ENCODE results near the gene ZDHHC3. TPM values are rescaled to one million over a fixed set of nuclear protein-coding genes. Genes with fewer than 3 reads are reported as not detected.

The ZDHHC3 gene
- total RNA-seq, 1 donor from 2014 or later = 40.3 TPM

DNA sequence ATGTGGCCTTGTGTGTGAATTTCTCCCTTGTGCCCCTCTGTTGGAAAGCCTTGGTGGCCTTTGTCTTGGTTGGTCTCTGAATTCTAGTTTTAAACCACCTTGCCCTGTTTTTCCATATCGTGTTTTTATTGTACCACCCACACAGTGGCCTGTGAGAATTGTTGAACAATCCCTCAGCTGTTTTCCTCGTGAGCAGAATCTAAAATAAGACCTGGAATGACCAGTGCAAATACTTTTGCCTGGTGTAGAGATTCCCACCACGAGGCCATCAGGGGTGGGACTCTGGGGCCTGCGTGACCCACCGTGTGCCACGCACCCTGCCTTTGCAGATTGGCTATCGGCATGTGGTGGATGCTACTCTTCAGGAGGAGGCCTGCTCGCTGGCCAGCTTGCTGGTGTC, 31.1 kb upstream of the ZDHHC3 start:
- Mint-ChIP-seq H3K27ac (no peak overlapping the region), H3K9me3 (peaks cover 7% of the 10 kb centered on the region), H3K36me3 (ENCODE audit: low read depth) (peaks cover 83% of the 10 kb centered on the region), H3K27me3 (ENCODE audit: low read depth) (no peaks in the 10 kb centered on the region), H3K4me1 (ENCODE audit: low read depth) (peaks cover 16% of the 10 kb centered on the region), H3K4me3 (ENCODE audit: low read depth) (no peak overlapping the region)
- intact Hi-C loops (cut with micrococcal nuclease) = no loop called here
- no peak for DNase-seq (ENCODE audit: low spot score)

DNA sequence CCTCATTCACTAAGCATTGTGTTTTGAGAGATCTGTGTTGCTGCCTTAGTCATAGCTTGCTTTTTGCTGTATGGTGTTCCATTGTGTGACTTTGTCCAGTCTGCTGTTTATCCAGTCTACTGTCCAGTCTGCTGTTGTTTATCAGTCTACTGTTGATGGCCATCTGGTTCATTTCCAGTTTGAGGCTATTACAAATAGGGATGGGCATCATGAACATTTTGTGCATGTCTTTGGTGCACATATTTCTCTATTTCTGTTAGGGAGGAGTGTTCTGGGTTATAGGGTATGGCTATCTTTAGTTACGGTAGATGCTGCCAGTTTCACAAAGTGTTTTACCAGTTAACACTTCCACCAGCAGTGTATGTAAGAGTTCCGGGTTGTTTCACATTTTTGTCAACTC, 27.9 kb upstream of the ZDHHC3 start:
- Mint-ChIP-seq H3K36me3 (ENCODE audit: low read depth) (peaks cover 83% of the 10 kb centered on the region), H3K27ac (no peak overlapping the region), H3K9me3 (peaks cover 7% of the 10 kb centered on the region), H3K4me1 (ENCODE audit: low read depth) (peaks cover 15% of the 10 kb centered on the region), H3K27me3 (ENCODE audit: low read depth) (no peaks in the 10 kb centered on the region), H3K4me3 (ENCODE audit: low read depth) (no peak overlapping the region)
- intact Hi-C loops (cut with micrococcal nuclease) = no loop called here
- no peak for DNase-seq (ENCODE audit: low spot score)

DNA sequence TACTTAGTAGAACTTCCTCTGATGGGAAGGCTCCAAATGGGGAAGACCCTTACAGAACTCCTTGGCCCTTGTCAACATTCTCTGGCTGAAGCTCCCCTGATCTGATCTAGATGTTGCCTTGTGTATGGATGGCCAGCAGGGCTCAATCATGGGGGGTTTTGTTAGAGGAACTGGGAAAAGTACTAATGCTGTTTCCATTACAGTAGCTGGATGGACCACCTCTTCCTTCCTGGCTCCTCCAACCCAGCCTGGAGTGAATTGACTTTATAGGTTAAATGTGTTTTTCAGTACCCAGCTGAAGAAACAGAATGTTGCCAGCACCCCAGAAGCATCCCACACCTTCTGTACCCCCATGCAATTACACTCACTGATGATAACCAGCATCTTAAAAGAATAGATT, 27.4 kb upstream of the ZDHHC3 start:
- no peak for DNase-seq (ENCODE audit: low spot score)
- Mint-ChIP-seq H3K4me3 (ENCODE audit: low read depth) (no peak overlapping the region), H3K4me1 (ENCODE audit: low read depth) (peaks cover 15% of the 10 kb centered on the region), H3K27ac (no peak overlapping the region), H3K9me3 (peaks cover 7% of the 10 kb centered on the region), H3K36me3 (ENCODE audit: low read depth) (peaks cover 83% of the 10 kb centered on the region), H3K27me3 (ENCODE audit: low read depth) (no peaks in the 10 kb centered on the region)
- intact Hi-C loops (cut with micrococcal nuclease) = no loop called here

DNA sequence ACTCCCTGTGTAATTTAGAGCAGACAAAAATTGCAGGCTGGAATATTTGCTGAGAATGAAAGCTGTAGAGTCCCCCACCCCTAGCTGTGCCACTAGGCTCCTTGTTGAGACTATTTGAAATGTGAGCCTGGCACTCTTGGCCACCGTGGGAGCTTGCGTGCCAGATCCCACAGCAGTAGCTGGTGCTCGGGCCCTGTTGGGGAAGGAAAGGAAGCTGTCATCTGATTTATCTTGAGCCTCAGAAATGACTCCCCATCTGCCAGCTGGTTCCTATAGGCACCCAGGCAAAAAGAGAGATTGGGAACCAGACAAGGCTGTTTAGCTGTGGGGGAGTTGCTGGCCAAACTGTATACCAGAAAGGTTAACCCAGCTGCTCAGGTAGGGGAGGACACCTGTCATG, 26.7 kb upstream of the ZDHHC3 start:
- no peak for DNase-seq (ENCODE audit: low spot score)
- peaks cover 15% of the 10 kb centered on the region for H3K4me1 Mint-ChIP-seq (ENCODE audit: low read depth)
- H3K4me3 Mint-ChIP-seq (ENCODE audit: low read depth) = no peak overlapping the region
- H3K27me3 Mint-ChIP-seq (ENCODE audit: low read depth) = no peaks in the 10 kb centered on the region
- H3K9me3 Mint-ChIP-seq = peaks cover 7% of the 10 kb centered on the region
- H3K36me3 Mint-ChIP-seq (ENCODE audit: low read depth) = peaks cover 82% of the 10 kb centered on the region
- intact Hi-C loops (cut with micrococcal nuclease) = no loop called here
- no peak overlapping the region for H3K27ac Mint-ChIP-seq

DNA sequence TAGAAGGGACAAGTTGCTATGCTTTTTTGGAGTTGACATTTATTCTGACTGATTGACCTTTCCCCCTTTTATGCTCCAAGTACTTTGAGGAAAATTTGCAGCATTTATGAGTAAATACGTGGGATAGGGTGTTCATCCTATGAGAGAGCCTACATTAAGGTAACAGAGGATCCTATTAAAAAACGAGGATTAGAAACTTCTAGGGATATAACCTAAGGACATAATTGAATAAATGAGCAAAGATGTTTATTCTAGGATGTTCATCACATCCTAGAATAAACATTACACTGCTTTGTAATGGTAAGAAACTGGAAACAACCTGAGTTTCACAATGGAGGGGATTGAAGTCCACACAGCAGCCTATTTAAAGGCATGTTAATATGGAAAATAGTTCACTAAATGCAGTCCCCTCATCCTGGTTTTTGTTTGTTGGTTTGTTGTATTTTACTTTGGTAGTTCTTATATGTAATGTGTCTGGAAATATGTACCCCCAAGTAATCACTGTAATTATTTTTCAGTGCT, 26.2 kb upstream of the ZDHHC3 start:
- Mint-ChIP-seq H3K9me3 (peaks cover 7% of the 10 kb centered on the region), H3K27me3 (ENCODE audit: low read depth) (no peaks in the 10 kb centered on the region), H3K4me1 (ENCODE audit: low read depth) (peaks cover 15% of the 10 kb centered on the region), H3K4me3 (ENCODE audit: low read depth) (no peak overlapping the region), H3K27ac (no peak overlapping the region), H3K36me3 (ENCODE audit: low read depth) (peaks cover 81% of the 10 kb centered on the region)
- DNase-seq (ENCODE audit: low spot score) = no peak
- intact Hi-C loops (cut with micrococcal nuclease) = no loop called here

DNA sequence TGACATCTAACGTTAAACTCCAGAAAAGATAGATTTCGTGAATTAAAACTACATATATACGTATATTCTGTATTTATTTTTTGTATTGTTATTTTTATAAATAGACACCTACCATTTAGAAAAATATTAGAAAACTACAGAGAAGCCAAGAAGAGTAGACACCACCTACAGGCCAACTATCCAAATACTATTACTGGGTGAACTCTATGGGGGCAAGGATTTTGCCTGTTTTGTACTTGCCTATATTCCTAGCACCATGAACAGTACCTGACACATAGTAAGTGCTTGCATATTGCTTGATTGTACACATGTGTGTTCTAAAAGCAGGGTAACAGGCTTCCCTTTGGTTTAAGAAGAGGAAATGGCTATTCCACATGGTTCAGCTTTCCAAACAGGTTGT, 25.8 kb upstream of the ZDHHC3 start:
- Mint-ChIP-seq H3K4me1 (ENCODE audit: low read depth) (peaks cover 14% of the 10 kb centered on the region), H3K36me3 (ENCODE audit: low read depth) (peaks cover 81% of the 10 kb centered on the region), H3K27me3 (ENCODE audit: low read depth) (no peaks in the 10 kb centered on the region), H3K4me3 (ENCODE audit: low read depth) (no peak overlapping the region), H3K9me3 (peaks cover 7% of the 10 kb centered on the region), H3K27ac (no peak overlapping the region)
- intact Hi-C loops (cut with micrococcal nuclease) = no loop called here
- DNase-seq (ENCODE audit: low spot score) = no peak

DNA sequence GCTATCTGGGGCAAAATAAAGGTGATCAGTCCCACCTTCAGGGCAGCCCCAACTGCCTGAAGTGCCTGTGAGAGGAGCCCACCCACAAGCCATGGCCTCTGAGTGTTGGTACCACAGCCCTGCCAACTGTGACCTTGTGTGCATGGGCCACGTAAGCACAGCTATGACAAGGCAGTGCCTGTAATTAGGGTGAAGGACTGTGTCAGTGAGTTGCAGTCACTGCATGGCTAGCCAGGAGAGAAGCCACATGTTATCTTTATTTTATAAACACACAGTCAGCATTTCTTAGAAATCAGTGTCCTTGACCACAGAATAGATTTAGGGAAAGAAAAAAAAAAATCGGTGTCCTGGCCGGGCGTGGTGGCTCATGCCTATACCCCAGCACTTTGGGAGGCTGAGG, 24.8 kb upstream of the ZDHHC3 start:
- Mint-ChIP-seq H3K36me3 (ENCODE audit: low read depth) (peaks cover 86% of the 10 kb centered on the region), H3K9me3 (peaks cover 7% of the 10 kb centered on the region), H3K27me3 (ENCODE audit: low read depth) (no peaks in the 10 kb centered on the region), H3K4me3 (ENCODE audit: low read depth) (no peak overlapping the region), H3K27ac (no peak overlapping the region), H3K4me1 (ENCODE audit: low read depth) (peaks cover 23% of the 10 kb centered on the region)
- intact Hi-C loops (cut with micrococcal nuclease) = no loop called here
- DNase-seq (ENCODE audit: low spot score) = no peak

DNA sequence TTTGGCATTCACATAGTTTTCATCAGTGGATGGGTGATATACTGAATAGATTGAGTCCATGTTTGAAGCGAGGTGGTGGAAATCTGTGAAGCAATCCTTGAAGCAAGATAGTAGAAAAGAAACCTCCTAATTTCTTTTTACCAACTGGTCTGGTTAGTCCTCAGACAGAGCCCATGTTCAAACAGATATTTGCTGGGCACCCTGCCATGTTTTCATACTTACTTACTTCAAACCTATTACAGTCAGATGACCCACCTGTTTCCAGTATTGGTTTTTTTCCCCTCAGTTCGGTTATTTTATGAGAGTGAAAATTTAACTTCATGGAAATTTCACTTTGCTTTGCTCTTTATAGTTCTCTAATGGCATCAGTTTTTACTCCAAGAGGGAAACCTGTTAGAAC, 23.8 kb upstream of the ZDHHC3 start:
- Mint-ChIP-seq H3K4me1 (ENCODE audit: low read depth) (peaks cover 18% of the 10 kb centered on the region), H3K27ac (no peak overlapping the region), H3K27me3 (ENCODE audit: low read depth) (no peaks in the 10 kb centered on the region), H3K36me3 (ENCODE audit: low read depth) (peaks cover 78% of the 10 kb centered on the region), H3K4me3 (ENCODE audit: low read depth) (no peak overlapping the region), H3K9me3 (peaks cover 2% of the 10 kb centered on the region)
- intact Hi-C loops (cut with micrococcal nuclease) = no loop called here
- no peak for DNase-seq (ENCODE audit: low spot score)

DNA sequence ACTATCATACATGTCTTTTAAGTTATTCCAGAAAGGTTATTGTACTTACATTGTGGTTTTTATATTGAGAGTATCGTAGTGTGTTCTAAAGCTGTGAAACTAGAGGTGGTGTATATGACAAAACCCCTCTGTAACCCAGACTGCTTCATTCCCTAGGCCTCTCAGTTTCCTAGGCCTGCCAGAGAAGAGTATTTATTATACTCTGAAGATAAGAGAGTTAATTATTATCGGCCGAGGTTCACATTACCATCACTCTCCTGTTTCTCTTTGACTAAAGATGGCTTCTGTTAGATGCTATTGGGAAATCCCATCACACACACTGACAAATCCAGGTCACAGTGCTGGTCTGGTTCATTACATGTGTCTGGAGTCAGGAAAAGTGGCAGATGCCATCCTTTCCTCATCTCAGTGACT, 20.6 kb upstream of the ZDHHC3 start:
- H3K27ac Mint-ChIP-seq = no peak overlapping the region
- H3K27me3 Mint-ChIP-seq (ENCODE audit: low read depth) = no peaks in the 10 kb centered on the region
- intact Hi-C loops (cut with micrococcal nuclease) = no loop called here
- no peak for DNase-seq (ENCODE audit: low spot score)
- peaks cover 78% of the 10 kb centered on the region for H3K36me3 Mint-ChIP-seq (ENCODE audit: low read depth)
- peaks cover 25% of the 10 kb centered on the region for H3K4me1 Mint-ChIP-seq (ENCODE audit: low read depth)
- H3K9me3 Mint-ChIP-seq = no peaks in the 10 kb centered on the region
- no peak overlapping the region for H3K4me3 Mint-ChIP-seq (ENCODE audit: low read depth)

DNA sequence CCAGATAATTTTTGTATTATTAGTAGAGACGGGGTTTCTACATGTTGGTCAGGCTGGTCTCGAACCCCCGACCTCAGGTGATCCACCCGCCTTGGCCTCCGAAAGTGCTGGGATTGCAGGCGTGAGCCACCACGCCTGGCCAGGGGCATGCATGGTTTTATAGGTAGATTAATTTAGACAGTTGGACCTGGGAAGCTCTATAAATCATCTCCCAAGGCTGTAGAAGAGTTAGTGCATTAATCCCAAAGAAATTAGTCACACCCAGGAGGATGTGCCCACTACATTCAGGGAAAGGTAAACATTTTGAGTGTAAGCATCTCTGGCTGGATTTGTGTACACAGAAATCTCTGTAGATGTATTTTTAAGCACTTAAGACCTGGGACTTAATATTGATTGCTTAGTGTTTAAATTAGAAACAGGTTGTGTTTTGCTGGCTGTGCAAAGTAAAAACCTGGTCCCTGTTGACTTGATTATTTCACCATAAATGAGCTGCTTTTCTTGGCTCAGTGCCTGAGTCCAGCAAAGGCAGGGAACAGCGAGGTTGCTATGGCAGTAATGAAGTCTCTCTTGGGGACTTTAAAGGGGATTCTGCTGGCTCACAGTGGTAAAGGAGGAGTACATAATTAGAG, 19.3 kb upstream of the ZDHHC3 start:
- H3K4me1 Mint-ChIP-seq (ENCODE audit: low read depth) = peaks cover 24% of the 10 kb centered on the region
- DNase-seq (ENCODE audit: low spot score) = no peak
- H3K27ac Mint-ChIP-seq = no peak overlapping the region
- no peaks in the 10 kb centered on the region for H3K9me3 Mint-ChIP-seq
- H3K36me3 Mint-ChIP-seq (ENCODE audit: low read depth) = peaks cover 80% of the 10 kb centered on the region
- H3K4me3 Mint-ChIP-seq (ENCODE audit: low read depth) = no peak overlapping the region
- H3K27me3 Mint-ChIP-seq (ENCODE audit: low read depth) = no peaks in the 10 kb centered on the region
- intact Hi-C loops (cut with micrococcal nuclease) = no loop called here

DNA sequence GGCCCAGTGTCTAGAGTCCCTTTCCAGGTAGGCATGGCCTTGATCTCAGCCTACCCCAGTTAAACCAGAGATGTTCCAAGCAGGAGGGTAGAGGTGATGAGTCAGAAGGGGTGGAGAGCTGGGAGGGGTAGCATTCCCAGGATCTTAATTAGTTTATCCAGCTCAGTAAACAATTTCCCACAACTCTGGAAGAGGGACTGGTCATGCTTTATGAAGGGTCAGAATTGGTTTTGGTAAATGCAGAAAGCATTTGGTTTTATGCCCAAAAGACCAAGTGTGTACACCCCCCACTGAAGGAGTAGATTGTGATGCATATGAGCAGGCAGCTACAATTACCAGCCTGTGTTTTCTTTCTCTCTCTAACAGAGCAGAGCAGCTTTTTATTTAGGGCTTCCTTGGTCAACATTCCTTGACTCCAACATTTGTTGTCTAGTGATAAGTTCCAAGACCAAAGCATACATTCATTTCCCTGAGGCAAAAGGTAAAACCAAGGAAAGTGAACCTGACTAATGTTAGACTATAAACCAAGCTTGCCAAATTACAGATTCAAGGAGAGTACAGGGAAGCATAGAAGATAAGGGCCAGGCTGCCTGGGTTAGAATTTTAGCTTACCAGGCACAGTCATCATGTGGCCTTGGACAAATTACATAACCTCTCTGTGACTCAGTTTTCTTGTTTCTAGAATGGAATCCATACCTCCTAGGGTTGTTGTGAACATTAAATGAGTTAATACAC, 17.7 kb upstream of the ZDHHC3 start:
- Mint-ChIP-seq H3K4me1 (ENCODE audit: low read depth) (peaks cover 24% of the 10 kb centered on the region), H3K9me3 (no peaks in the 10 kb centered on the region), H3K36me3 (ENCODE audit: low read depth) (peaks cover 77% of the 10 kb centered on the region), H3K27ac (no peak overlapping the region), H3K27me3 (ENCODE audit: low read depth) (no peaks in the 10 kb centered on the region), H3K4me3 (ENCODE audit: low read depth) (no peak overlapping the region)
- intact Hi-C loops (cut with micrococcal nuclease) = no loop called here
- no peak for DNase-seq (ENCODE audit: low spot score)

DNA sequence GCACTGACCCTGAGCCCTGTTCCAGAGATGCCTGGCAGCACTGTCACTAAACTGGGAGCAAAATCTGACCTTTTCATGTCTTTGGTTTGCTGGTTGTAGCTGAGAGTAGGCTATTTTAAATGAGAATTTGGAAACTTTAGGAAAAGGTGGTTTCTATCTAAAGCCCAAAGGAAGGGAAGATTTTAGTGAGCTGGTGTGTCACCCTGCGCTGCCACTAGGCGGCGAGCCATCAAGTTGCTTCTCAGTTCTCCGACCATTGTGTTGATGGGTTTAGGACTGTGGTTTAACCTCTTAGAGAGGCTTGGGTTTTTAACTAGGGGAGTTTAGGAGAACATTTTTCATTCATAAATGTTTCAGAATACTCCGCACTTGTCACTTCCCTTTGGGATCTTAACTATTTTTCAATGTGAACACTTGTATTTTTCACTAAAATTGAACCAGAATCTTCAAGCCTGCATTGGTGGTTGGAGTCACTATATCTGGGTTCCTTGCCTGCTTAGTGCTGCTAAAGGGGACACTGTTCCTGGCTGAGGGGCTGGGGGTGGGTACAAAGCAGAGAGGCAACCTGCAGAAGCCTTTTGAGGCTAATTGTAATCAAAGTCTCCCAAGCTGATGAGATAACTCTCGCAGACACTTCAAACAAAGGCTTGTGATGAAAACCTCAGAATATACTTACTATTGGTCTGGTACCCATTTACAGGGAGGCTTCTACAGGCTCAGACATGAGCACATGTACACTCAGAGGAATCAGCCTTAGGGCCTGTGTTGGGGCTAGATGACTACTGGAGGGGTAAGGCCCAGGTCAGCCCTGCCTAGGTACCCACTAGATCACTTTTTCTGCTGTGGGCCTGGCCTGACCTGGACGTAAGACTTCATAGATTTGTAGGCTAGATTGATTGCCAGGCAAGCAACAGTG, 16.8 kb upstream of the ZDHHC3 start:
- Mint-ChIP-seq H3K4me3 (ENCODE audit: low read depth) (no peak overlapping the region), H3K27me3 (ENCODE audit: low read depth) (no peaks in the 10 kb centered on the region), H3K9me3 (no peaks in the 10 kb centered on the region), H3K27ac (no peak overlapping the region), H3K4me1 (ENCODE audit: low read depth) (peaks cover 24% of the 10 kb centered on the region), H3K36me3 (ENCODE audit: low read depth) (peaks cover 71% of the 10 kb centered on the region)
- no peak for DNase-seq (ENCODE audit: low spot score)
- intact Hi-C loops (cut with micrococcal nuclease) = no loop called here

DNA sequence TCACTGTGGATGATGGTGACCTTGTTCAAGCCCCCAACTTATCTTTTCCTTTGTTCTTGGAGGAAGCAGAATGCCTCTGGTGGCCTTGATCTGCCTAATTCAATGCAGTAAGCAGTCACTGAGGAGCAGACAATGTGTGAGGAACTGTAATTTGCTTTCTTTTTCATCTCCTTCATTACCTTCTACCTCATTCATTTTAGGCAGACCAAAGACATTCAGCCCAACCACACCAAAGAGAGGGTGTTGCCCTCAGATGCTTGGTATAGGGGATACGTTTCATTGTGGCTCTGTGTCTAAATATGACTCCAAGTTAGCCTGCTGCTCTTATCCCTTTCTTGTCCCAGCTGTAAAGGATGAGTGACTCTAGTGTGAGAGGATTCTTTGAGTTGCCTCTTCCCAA, 15.4 kb upstream of the ZDHHC3 start:
- intact Hi-C loops (cut with micrococcal nuclease) = no loop called here
- Mint-ChIP-seq H3K4me1 (ENCODE audit: low read depth) (peaks cover 21% of the 10 kb centered on the region), H3K27me3 (ENCODE audit: low read depth) (no peaks in the 10 kb centered on the region), H3K4me3 (ENCODE audit: low read depth) (no peak overlapping the region), H3K27ac (peak overlapping the region; percentile 18), H3K36me3 (ENCODE audit: low read depth) (peaks cover 57% of the 10 kb centered on the region), H3K9me3 (no peaks in the 10 kb centered on the region)
- DNase-seq (ENCODE audit: low spot score) = no peak

All from activated T-helper 2 cell treated with anti-CD3 and anti-CD28 coated beads, Interferon-gamma antibody, Interleukin-2, Interleukin-4, amounts not matched to agents 10 μg/mL and 5 μg/mL and 100 μg/mL, durations not matched to agents 14 hours and 24 hours and 36 hours (primary cell).